NCI-H2227 (cell line): ENCODE data around the gene MYH16.
"Not testable (repeated sequence)": the region's sequence is repeated elsewhere in the genome, so short reads cannot be mapped to it uniquely, and the experiment has no call there.

Source experiments
- DNase-seq: peaks from one replicate; lab custom pipeline; 2025; ENCODE audit not compliant: unreplicated experiment; lab: John Stamatoyannopoulos, UW

The MYH16 gene

GRCh38 chr7:99301496-99301895 is 28.9 kb downstream of the MYH16 start:
- DNase-seq, result no peak

- no peak for DNase-seq
Observed at GRCh38 chr7:99305473-99306260, 33.0 kb downstream of the MYH16 start.

- DNase-seq, result no peak
Observed at GRCh38 chr7:99308461-99309074, 35.9 kb downstream of the MYH16 start.

- no peak for DNase-seq
Observed at GRCh38 chr7:99309111-99309510, 36.5 kb downstream of the MYH16 start.

- DNase-seq, result no peak
Observed at GRCh38 chr7:99310004-99310403, 37.4 kb downstream of the MYH16 start.

- DNase-seq, result no peak
Observed at GRCh38 chr7:99311702-99312101, 39.1 kb downstream of the MYH16 start.

GRCh38 chr7:99312316-99313203 is 39.9 kb downstream of the MYH16 start:
- DNase-seq, result peak; percentile 84

GRCh38 chr7:99313204-99313573 is 40.5 kb downstream of the MYH16 start:
- DNase-seq, result no peak

GRCh38 chr7:99314504-99314903 is 41.9 kb downstream of the MYH16 start:
- DNase-seq, result no peak

- DNase-seq, result no peak
Observed at GRCh38 chr7:99320371-99320770, 47.7 kb downstream of the MYH16 start.

GRCh38 chr7:99322659-99323058 is 50.0 kb downstream of the MYH16 start:
- not testable (repeated sequence) for DNase-seq

GRCh38 chr7:99324559-99324958 is 51.9 kb downstream of the MYH16 start:
- DNase-seq, result no peak

GRCh38 chr7:99325001-99325493 is 52.4 kb downstream of the MYH16 start:
- peak; percentile 35 for DNase-seq

- peak; percentile 97 for DNase-seq
Observed at GRCh38 chr7:99325592-99326407, 53.2 kb downstream of the MYH16 start, which contains the start of gene ARPC1A. Gene ARPC1A (plus strand): TSS chr7:99325898. CDS start chr7:99333354, 7,456 bp downstream.

GRCh38 chr7:99326408-99326782 is 53.8 kb downstream of the MYH16 start:
- no peak for DNase-seq

- DNase-seq, result not testable (repeated sequence)
Observed at GRCh38 chr7:99330314-99330961, 57.8 kb downstream of the MYH16 start.

GRCh38 chr7:99331002-99331401 is 58.4 kb downstream of the MYH16 start:
- DNase-seq, result no peak

- DNase-seq, result no peak
Observed at GRCh38 chr7:99339595-99339994, 67.0 kb downstream of the MYH16 start.

GRCh38 chr7:99340659-99341058 is 68.0 kb downstream of the MYH16 start:
- no peak for DNase-seq

- no peak for DNase-seq
Observed at GRCh38 chr7:99344061-99344647, 71.5 kb downstream of the MYH16 start.
